ENCODE data around the gene NDUFA1.

GRCh38 chrX:119919835-119920585, 48.4 kb downstream of the NDUFA1 start:
- TF ChIP-seq CTCF (IDR thresholded peaks at IDR 0.05 in 8 of 11, conservative IDR thresholded peaks at IDR 0.05 in 3 of 11), result no peak
- no peak for TF ChIP-seq POLR2AphosphoS5 (IDR thresholded peaks at IDR 0.05)
